GM12801 (cell line): Measurements from ENCODE around the gene PCCA.

ENCODE experiments used
- CTCF ChIP-seq: IDR thresholded peaks from one replicate; pipeline ENCODE4 v1.5.1; 2011; ENCODE audit warnings: control low read depth; ENCODE audit not compliant: insufficient read length; ENCODE audit errors: extremely low read depth

PCCA gene

GRCh38 chr13:100336795-100337516 lies 248.1 kb downstream of the PCCA start:
- no peak for TF ChIP-seq CTCF

GRCh38 chr13:100338275-100338674 lies 249.4 kb downstream of the PCCA start:
- TF ChIP-seq CTCF: no peak

- no peak for TF ChIP-seq CTCF
Observed at GRCh38 chr13:100339411-100339940, 250.6 kb downstream of the PCCA start.

GRCh38 chr13:100340865-100341264 lies 252.0 kb downstream of the PCCA start:
- no peak for TF ChIP-seq CTCF

- no peak for TF ChIP-seq CTCF
Observed at GRCh38 chr13:100341327-100341726, 252.4 kb downstream of the PCCA start.

- TF ChIP-seq CTCF: no peak
Observed at GRCh38 chr13:100344544-100344943, 255.7 kb downstream of the PCCA start.

GRCh38 chr13:100347968-100348367 lies 259.1 kb downstream of the PCCA start:
- TF ChIP-seq CTCF: no peak

- no peak for TF ChIP-seq CTCF
Observed at GRCh38 chr13:100349594-100349993, 260.7 kb downstream of the PCCA start.
